A549 (cell line): ENCODE results near the gene NYAP1.

Source experiments
- CEBPB ChIP-seq, 2 experiments: fragments of >200 bp in 1 of 2; sonication (Bioruptor Twin) in 1 of 2; formaldehyde crosslinking in 1 of 2; IDR thresholded peaks; 2 replicates each; pipeline ENCODE4 v1.6.1; 2012 to 2016
- EP300 ChIP-seq, 2 experiments: fragments of >200 bp; sonication (Bioruptor Twin); formaldehyde crosslinking; IDR thresholded peaks; 2 replicates in 1 of 2; 3 replicates in 1 of 2; pipeline ENCODE4 v1.6.1; 2016 to 2017
- FOSL2 ChIP-seq, 2 experiments: fragments of 450-650 bp in 1 of 2; fragments of >200 bp in 1 of 2; sonication (Bioruptor Twin) in 1 of 2; formaldehyde crosslinking; IDR thresholded peaks; 2 replicates each; pipeline versions ENCODE4 v1.5.0 to v1.6.1; 2016 to 2020; ENCODE audit warnings: mild to moderate bottlenecking in 1 of 2, moderate library complexity in 1 of 2
- KDM1A ChIP-seq: fragments of 200-600 bp; sonication (generic); IDR thresholded peaks from 2 replicates; pipeline ENCODE4 v1.6.1; 2016; ENCODE audit warnings: low read depth, mild to moderate bottlenecking
- POLR2A ChIP-seq: IDR thresholded peaks from 2 replicates; pipeline ENCODE4 v1.6.1; 2012; ENCODE audit warnings: mild to moderate bottlenecking, low read length
- RAD21 ChIP-seq, 2 experiments: fragments of >200 bp in 1 of 2; sonication (Bioruptor Twin) in 1 of 2; formaldehyde crosslinking in 1 of 2; IDR thresholded peaks in 1 of 2; conservative IDR thresholded peaks in 1 of 2; 2 replicates in 1 of 2; 3 replicates in 1 of 2; pipeline ENCODE4 v1.6.1; 2012 to 2018; ENCODE audit warnings: inconsistent platforms in 1 of 2
- RFX5 ChIP-seq: fragments of 450-650 bp; IDR thresholded peaks from 2 replicates; pipeline ENCODE4 v1.7.1; 2014; ENCODE audit warnings: antibody characterized with exemption, mild to moderate bottlenecking, moderate library complexity
- SREBF2 ChIP-seq: fragments of 450-650 bp; IDR thresholded peaks from 2 replicates; pipeline ENCODE4 v1.6.1; 2014; ENCODE audit warnings: mild to moderate bottlenecking, moderate library complexity
- TF ChIP-seq, protein P1 (sequence below): IDR thresholded peaks from 2 replicates; pipeline ENCODE4 v1.6.1; 2012
- TF ChIP-seq, protein P2 (sequence below): fragments of >200 bp; sonication (Bioruptor Twin); formaldehyde crosslinking; IDR thresholded peaks from 3 replicates; pipeline ENCODE4 v1.5.1; 2016
- TF ChIP-seq, protein P3 (sequence below): fragments of 150-350 bp; IDR thresholded peaks from 2 replicates; pipeline ENCODE4 v1.6.1; 2014; ENCODE audit warnings: low read depth, mild to moderate bottlenecking, low read length
- TF ChIP-seq, protein P4 (sequence below): fragments of 200-600 bp; sonication (generic); IDR thresholded peaks from 2 replicates; pipeline ENCODE4 v1.6.1; 2016; ENCODE audit warnings: antibody characterized with exemption, mild to moderate bottlenecking, moderate library complexity
- TF ChIP-seq, protein P5 (sequence below): IDR thresholded peaks from 2 replicates; pipeline ENCODE4 v1.6.1; 2012
- TF ChIP-seq, protein P6 (sequence below): fragments of >200 bp; sonication (Bioruptor Twin); formaldehyde crosslinking; IDR thresholded peaks from 3 replicates; pipeline ENCODE4 v1.6.1; 2016

DNA sequence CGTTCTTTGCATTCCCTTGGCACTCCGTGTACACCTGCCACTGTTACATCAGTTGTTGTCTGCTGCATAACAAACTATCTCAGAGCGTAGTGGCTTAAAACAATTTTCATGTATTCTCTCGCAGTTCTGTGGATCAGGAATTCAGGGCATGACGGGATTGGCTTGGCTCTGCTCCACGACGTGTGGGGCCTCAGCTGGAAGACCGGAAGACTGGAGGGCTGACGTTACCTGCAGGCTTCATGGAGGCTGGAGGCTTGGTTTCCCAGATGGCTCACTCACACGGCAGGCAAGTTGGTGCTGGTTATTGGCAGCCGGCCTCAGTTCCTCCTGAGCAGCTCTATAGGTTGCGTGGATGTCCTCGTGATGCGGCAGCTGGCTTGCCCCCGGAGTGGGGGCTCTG is 25.5 kb downstream of the NYAP1 start:
- TF ChIP-seq, protein P1, sequence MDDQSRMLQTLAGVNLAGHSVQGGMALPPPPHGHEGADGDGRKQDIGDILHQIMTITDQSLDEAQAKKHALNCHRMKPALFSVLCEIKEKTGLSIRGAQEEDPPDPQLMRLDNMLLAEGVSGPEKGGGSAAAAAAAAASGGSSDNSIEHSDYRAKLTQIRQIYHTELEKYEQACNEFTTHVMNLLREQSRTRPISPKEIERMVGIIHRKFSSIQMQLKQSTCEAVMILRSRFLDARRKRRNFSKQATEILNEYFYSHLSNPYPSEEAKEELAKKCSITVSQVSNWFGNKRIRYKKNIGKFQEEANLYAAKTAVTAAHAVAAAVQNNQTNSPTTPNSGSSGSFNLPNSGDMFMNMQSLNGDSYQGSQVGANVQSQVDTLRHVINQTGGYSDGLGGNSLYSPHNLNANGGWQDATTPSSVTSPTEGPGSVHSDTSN: no peak
- TF ChIP-seq, protein P2, sequence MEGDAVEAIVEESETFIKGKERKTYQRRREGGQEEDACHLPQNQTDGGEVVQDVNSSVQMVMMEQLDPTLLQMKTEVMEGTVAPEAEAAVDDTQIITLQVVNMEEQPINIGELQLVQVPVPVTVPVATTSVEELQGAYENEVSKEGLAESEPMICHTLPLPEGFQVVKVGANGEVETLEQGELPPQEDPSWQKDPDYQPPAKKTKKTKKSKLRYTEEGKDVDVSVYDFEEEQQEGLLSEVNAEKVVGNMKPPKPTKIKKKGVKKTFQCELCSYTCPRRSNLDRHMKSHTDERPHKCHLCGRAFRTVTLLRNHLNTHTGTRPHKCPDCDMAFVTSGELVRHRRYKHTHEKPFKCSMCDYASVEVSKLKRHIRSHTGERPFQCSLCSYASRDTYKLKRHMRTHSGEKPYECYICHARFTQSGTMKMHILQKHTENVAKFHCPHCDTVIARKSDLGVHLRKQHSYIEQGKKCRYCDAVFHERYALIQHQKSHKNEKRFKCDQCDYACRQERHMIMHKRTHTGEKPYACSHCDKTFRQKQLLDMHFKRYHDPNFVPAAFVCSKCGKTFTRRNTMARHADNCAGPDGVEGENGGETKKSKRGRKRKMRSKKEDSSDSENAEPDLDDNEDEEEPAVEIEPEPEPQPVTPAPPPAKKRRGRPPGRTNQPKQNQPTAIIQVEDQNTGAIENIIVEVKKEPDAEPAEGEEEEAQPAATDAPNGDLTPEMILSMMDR: no peak
- no peak for TF ChIP-seq RFX5
- TF ChIP-seq KDM1A: no peak
- TF ChIP-seq, protein P3, sequence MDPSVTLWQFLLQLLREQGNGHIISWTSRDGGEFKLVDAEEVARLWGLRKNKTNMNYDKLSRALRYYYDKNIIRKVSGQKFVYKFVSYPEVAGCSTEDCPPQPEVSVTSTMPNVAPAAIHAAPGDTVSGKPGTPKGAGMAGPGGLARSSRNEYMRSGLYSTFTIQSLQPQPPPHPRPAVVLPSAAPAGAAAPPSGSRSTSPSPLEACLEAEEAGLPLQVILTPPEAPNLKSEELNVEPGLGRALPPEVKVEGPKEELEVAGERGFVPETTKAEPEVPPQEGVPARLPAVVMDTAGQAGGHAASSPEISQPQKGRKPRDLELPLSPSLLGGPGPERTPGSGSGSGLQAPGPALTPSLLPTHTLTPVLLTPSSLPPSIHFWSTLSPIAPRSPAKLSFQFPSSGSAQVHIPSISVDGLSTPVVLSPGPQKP: no peak
- TF ChIP-seq EP300 (IDR thresholded peaks at IDR 0.05): no peak
- TF ChIP-seq, protein P4, sequence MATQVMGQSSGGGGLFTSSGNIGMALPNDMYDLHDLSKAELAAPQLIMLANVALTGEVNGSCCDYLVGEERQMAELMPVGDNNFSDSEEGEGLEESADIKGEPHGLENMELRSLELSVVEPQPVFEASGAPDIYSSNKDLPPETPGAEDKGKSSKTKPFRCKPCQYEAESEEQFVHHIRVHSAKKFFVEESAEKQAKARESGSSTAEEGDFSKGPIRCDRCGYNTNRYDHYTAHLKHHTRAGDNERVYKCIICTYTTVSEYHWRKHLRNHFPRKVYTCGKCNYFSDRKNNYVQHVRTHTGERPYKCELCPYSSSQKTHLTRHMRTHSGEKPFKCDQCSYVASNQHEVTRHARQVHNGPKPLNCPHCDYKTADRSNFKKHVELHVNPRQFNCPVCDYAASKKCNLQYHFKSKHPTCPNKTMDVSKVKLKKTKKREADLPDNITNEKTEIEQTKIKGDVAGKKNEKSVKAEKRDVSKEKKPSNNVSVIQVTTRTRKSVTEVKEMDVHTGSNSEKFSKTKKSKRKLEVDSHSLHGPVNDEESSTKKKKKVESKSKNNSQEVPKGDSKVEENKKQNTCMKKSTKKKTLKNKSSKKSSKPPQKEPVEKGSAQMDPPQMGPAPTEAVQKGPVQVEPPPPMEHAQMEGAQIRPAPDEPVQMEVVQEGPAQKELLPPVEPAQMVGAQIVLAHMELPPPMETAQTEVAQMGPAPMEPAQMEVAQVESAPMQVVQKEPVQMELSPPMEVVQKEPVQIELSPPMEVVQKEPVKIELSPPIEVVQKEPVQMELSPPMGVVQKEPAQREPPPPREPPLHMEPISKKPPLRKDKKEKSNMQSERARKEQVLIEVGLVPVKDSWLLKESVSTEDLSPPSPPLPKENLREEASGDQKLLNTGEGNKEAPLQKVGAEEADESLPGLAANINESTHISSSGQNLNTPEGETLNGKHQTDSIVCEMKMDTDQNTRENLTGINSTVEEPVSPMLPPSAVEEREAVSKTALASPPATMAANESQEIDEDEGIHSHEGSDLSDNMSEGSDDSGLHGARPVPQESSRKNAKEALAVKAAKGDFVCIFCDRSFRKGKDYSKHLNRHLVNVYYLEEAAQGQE: no peak
- TF ChIP-seq FOSL2 (IDR thresholded peaks at IDR 0.05): no peak
- no peak for TF ChIP-seq FOSL2 (CRISPR knock-in tag; IDR thresholded peaks at IDR 0.05)
- TF ChIP-seq POLR2A: no peak
- TF ChIP-seq, protein P5, sequence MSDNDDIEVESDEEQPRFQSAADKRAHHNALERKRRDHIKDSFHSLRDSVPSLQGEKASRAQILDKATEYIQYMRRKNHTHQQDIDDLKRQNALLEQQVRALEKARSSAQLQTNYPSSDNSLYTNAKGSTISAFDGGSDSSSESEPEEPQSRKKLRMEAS: no peak
- TF ChIP-seq, protein P6, sequence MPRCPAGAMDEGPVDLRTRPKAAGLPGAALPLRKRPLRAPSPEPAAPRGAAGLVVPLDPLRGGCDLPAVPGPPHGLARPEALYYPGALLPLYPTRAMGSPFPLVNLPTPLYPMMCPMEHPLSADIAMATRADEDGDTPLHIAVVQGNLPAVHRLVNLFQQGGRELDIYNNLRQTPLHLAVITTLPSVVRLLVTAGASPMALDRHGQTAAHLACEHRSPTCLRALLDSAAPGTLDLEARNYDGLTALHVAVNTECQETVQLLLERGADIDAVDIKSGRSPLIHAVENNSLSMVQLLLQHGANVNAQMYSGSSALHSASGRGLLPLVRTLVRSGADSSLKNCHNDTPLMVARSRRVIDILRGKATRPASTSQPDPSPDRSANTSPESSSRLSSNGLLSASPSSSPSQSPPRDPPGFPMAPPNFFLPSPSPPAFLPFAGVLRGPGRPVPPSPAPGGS: no peak
- TF ChIP-seq CEBPB (IDR thresholded peaks at IDR 0.05): no peak
- TF ChIP-seq RAD21 (conservative IDR thresholded peaks at IDR 0.05 in 1 of 2, IDR thresholded peaks at IDR 0.05 in 1 of 2): no peak
- no peak for TF ChIP-seq SREBF2
